A673 (cell line): Measurements from ENCODE around the gene MAZ. TPM values are rescaled to one million over a fixed set of nuclear protein-coding genes. Genes with fewer than 3 reads are reported as not detected.
A peak's percentile ranks its signal among the peaks of the same experiment; 100 is the strongest.

Experiments
- BruUV-seq: library from RNA; stranded (reverse); fragments of 400-500 nt; replicated peaks from 2 replicates; lab custom pipeline; 2021; lab: Mats Ljungman, UMichigan
- CTCF ChIA-PET: fragments of 300-600 bp; sonication (Branson Sonifier 250); formaldehyde crosslinking; loops from one replicate; lab custom pipeline; 2022; ENCODE audit warnings: antibody characterized with exemption; lab: Charles Lee
- POLR2A ChIA-PET: fragments of 300-600 bp; sonication (Branson Sonifier 250); formaldehyde crosslinking; loops from one replicate; lab custom pipeline; 2022; ENCODE audit warnings: antibody characterized with exemption; ENCODE audit not compliant: low non-redundant PET; lab: Charles Lee
- DNase-seq: peaks from one replicate; pipeline ENCODE4 v3.0.0-alpha.2; 2015; ENCODE audit warnings: low spot score
- H3K27ac ChIP-seq: fragments of 200-600 bp; sonication (generic); 2 replicates; pipeline ENCODE4 v1.5.1; 2016; ENCODE audit warnings: mixed run types, low read depth, mild to moderate bottlenecking, mixed read lengths, antibody characterized with exemption, low read length; ENCODE audit not compliant: poor library complexity, severe bottlenecking
- H3K27me3 ChIP-seq: fragments of 200-600 bp; sonication (generic); replicated peaks from 2 replicates; pipeline ENCODE4 v1.6.1; 2017; ENCODE audit warnings: mixed run types, low read depth, mild to moderate bottlenecking, mixed read lengths, antibody characterized with exemption, low read length; ENCODE audit not compliant: insufficient read depth, poor library complexity
- H3K36me3 ChIP-seq: fragments of 200-600 bp; sonication (generic); 2 replicates; pipeline ENCODE4 v1.6.1; 2016; ENCODE audit warnings: mixed run types, mild to moderate bottlenecking, mixed read lengths, antibody characterized with exemption, low read length; ENCODE audit not compliant: insufficient read depth, poor library complexity, severe bottlenecking
- H3K4me1 ChIP-seq: fragments of 200-600 bp; sonication (generic); 2 replicates; pipeline ENCODE4 v1.6.1; 2017; ENCODE audit warnings: mixed run types, mild to moderate bottlenecking, mixed read lengths, antibody characterized with exemption, low read length; ENCODE audit not compliant: insufficient read depth, poor library complexity, severe bottlenecking
- H3K4me3 ChIP-seq: fragments of 200-600 bp; sonication (generic); 2 replicates; pipeline ENCODE4 v1.5.1; 2016; ENCODE audit warnings: low read depth, mixed run types, mild to moderate bottlenecking, mixed read lengths, low read length; ENCODE audit not compliant: poor library complexity, severe bottlenecking
- H3K9me3 ChIP-seq: fragments of 200-600 bp; sonication (generic); 2 replicates; pipeline ENCODE4 v1.6.1; 2016; ENCODE audit warnings: mixed run types, low read depth, mild to moderate bottlenecking, mixed read lengths, antibody characterized with exemption, low read length; ENCODE audit not compliant: poor library complexity, severe bottlenecking
- EZH2 ChIP-seq: fragments of 200-600 bp; sonication (generic); IDR thresholded peaks from 2 replicates; pipeline ENCODE4 v1.6.1; 2017; ENCODE audit warnings: borderline replicate concordance, low read depth, mild to moderate bottlenecking, mixed read lengths, antibody characterized with exemption, low read length; ENCODE audit not compliant: poor library complexity, severe bottlenecking
- intact Hi-C: fragments of 100-400 bp; cut with micrococcal nuclease; formaldehyde crosslinking; loops from one replicate; pipeline ENCODE4 v1.10.0; 2022; ENCODE audit not compliant: unreplicated experiment
- total RNA-seq: library from RNA; stranded (reverse); gene quantifications from 2 replicates; pipeline ENCODE4 v1.2.3, GENCODE V29; 2021
- TF ChIP-seq, protein P1 (sequence below): fragments of 300-800, 200-600 bp; sonication (generic); conservative IDR thresholded peaks from 2 replicates; pipeline ENCODE4 v1.5.1; 2017; ENCODE audit warnings: low read depth, mild to moderate bottlenecking, antibody characterized with exemption, low read length, moderate library complexity, mixed read lengths

MAZ gene
- total RNA-seq, 1 experiment from 2014 or later = 516 TPM

DNA sequence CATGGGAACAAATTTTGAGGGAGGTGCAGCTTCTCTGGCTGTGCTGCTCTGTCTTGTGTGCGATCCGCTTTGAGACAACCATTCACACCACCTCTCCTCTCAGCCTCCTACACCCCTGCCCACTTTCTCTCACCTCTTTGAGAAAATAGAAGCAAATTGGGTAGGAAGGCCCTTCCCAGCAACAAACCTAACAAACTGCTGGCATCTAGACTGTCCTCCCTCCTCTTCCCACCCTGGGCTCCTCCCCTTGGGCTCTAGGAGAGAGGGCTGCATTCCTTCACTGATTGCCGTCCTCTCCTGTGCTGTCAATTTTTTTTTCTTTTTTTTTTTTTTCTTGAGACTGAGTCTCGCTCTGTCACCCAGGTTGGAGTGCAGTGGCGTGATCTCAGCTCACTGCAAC, 43.2 kb downstream of the MAZ start:
- no peaks in the 10 kb centered on the region for H3K27me3 ChIP-seq
- no peaks in the 10 kb centered on the region for H3K36me3 ChIP-seq
- DNase-seq = peak; percentile 34
- ChIA-PET POLR2A (interaction anchor here (0.6 kb wide), 1 partner anchor 22 kb away, joined by 5 read pairs; no protein-coding TSS in a partner anchor), CTCF (interaction anchor here (0.6 to 1.5 kb wide), 3 partner anchors 29 to 50 kb away, joined by 3 to 4 read pairs (median 3); partner anchors contain the start of gene SEZ6L2)
- intact Hi-C loops = no loop called here
- no peak for TF ChIP-seq EZH2
- TF ChIP-seq, protein P1, sequence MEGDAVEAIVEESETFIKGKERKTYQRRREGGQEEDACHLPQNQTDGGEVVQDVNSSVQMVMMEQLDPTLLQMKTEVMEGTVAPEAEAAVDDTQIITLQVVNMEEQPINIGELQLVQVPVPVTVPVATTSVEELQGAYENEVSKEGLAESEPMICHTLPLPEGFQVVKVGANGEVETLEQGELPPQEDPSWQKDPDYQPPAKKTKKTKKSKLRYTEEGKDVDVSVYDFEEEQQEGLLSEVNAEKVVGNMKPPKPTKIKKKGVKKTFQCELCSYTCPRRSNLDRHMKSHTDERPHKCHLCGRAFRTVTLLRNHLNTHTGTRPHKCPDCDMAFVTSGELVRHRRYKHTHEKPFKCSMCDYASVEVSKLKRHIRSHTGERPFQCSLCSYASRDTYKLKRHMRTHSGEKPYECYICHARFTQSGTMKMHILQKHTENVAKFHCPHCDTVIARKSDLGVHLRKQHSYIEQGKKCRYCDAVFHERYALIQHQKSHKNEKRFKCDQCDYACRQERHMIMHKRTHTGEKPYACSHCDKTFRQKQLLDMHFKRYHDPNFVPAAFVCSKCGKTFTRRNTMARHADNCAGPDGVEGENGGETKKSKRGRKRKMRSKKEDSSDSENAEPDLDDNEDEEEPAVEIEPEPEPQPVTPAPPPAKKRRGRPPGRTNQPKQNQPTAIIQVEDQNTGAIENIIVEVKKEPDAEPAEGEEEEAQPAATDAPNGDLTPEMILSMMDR = no peak
- BruUV-seq = no TSS peak
- H3K27ac ChIP-seq = no peak overlapping the region
- no peaks in the 10 kb centered on the region for H3K9me3 ChIP-seq
- H3K4me3 ChIP-seq = no peak overlapping the region
- H3K4me1 ChIP-seq = peaks cover 4% of the 10 kb centered on the region

DNA sequence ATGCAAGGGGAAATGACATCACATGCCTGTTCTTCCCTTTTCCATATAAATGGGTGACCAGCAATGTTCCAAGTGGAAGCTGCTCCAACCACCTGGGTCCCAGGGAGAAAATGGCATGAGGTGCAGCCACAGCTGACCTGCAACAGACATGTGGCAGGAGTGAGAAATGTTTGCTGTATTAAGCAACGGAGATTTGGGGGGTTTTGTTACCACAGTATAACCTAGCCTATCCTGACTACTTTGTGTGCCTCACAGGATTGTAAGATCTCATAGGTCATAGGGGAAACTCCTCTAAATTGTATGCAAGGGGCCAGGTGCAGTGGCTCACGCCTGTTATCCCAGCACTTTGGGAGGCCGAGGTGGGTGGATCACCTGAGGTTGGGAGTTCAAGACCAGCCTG, 44.7 kb downstream of the MAZ start:
- no peak overlapping the region for H3K4me3 ChIP-seq
- no peak for TF ChIP-seq EZH2
- TF ChIP-seq, protein P1 = no peak
- POLR2A ChIA-PET = no interaction called here
- no peak overlapping the region for H3K27ac ChIP-seq
- H3K27me3 ChIP-seq = no peaks in the 10 kb centered on the region
- no peaks in the 10 kb centered on the region for H3K9me3 ChIP-seq
- no TSS peak for BruUV-seq
- CTCF ChIA-PET = interaction anchor here (0.7 kb wide), 1 partner anchor 15 kb away, joined by 5 read pairs; no protein-coding TSS in a partner anchor
- no peak for DNase-seq
- no peaks in the 10 kb centered on the region for H3K36me3 ChIP-seq
- peaks cover 4% of the 10 kb centered on the region for H3K4me1 ChIP-seq
- intact Hi-C loops = no loop called here

DNA sequence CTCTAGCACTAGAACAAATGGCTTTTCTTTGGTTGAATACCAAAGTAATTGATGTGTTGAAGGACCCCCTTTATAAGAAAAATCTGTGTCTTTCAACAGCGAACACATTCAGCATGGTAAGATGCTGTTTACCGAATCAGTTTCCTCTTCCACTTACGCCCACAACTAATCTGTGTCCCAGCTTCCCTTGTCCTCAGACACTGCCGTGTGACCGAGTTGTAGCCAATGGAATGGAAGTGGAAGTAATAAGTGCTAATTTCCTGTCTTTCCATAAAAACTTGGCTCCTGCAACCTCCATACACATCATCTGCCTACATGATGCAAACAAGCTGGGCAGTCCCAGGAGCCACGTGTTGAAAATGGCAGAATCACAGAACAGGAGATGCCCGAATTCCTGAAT, 46.3 kb downstream of the MAZ start:
- TF ChIP-seq EZH2 = no peak
- TF ChIP-seq, protein P1 = no peak
- no peaks in the 10 kb centered on the region for H3K9me3 ChIP-seq
- H3K27ac ChIP-seq = peak overlapping the region; percentile 38
- CTCF ChIA-PET = interaction anchor here (0.6 to 0.7 kb wide), 3 partner anchors 76 to 1320 kb away, joined by 4 to 9 read pairs (median 6); no protein-coding TSS in a partner anchor
- POLR2A ChIA-PET = interaction anchor here (0.5 to 0.6 kb wide), 2 partner anchors 9 to 677 kb away, joined by 3 to 4 read pairs; no protein-coding TSS in a partner anchor
- no peaks in the 10 kb centered on the region for H3K36me3 ChIP-seq
- peaks cover 4% of the 10 kb centered on the region for H3K4me1 ChIP-seq
- intact Hi-C loops = no loop called here
- H3K4me3 ChIP-seq = no peak overlapping the region
- peak; percentile 92 for DNase-seq
- no TSS peak for BruUV-seq
- no peaks in the 10 kb centered on the region for H3K27me3 ChIP-seq
